ENCODE data around the gene HOXA9. TPM values are rescaled to one million over a fixed set of nuclear protein-coding genes. Genes with fewer than 3 reads are reported as not detected.

HOXA9 gene
- total and polyA plus RNA-seq, 2 experiments from 2014 or later, result 3.6 to 4.4 TPM

GRCh38 chr7:27199849-27200760 is 34.8 kb upstream of the HOXA9 start, which contains the start of gene HOXA13:
TSS of gene HOXA13 (minus strand) at chr7:27200091. CDS start at chr7:27200077, 14 bp downstream.
- Histone ChIP-seq H2AFZ (no peak within 1 kb of the TSS), H3K27me3 (peaks cover 80% of the 10 kb centered on the region), H3K9me3 (ENCODE audit: low read depth) (no peaks in the 10 kb centered on the region), H3K9me2 (replicated peaks; ENCODE audit: insufficient read depth) (no peaks in the 10 kb centered on the region), H4K20me1 (ENCODE audit: insufficient read depth, poor library complexity, severe bottlenecking) (peaks cover 27% of the 10 kb centered on the region), H3K27ac (peak within 1 kb of the TSS; percentile 82), H3K4me1 (ENCODE audit: insufficient read depth) (peaks cover under 1% of the 10 kb centered on the region), H3K4me3 (peak within 1 kb of the TSS; percentile 59), H3K79me2 (peaks cover 80% of the 10 kb centered on the region), H3K4me2 (peak within 1 kb of the TSS; percentile 96), H3K36me3 (replicated peaks; ENCODE audit: insufficient read depth, low read depth) (no peaks in the 10 kb centered on the region)
- 1% methylated on average over 66 of the region's 99 CpGs for WGBS (ENCODE audit: low lambda C conversion rate, missing lambda C conversion rate)
- TF ChIP-seq EZH2 (IDR thresholded peaks at IDR 0.05; ENCODE audit: borderline replicate concordance) (peak; percentile 75), EZH2phosphoT487 (IDR thresholded peaks at IDR 0.05; ENCODE audit: low read depth, severe bottlenecking, unreplicated experiment) (no peak)
- TF ChIP-seq, protein P1, sequence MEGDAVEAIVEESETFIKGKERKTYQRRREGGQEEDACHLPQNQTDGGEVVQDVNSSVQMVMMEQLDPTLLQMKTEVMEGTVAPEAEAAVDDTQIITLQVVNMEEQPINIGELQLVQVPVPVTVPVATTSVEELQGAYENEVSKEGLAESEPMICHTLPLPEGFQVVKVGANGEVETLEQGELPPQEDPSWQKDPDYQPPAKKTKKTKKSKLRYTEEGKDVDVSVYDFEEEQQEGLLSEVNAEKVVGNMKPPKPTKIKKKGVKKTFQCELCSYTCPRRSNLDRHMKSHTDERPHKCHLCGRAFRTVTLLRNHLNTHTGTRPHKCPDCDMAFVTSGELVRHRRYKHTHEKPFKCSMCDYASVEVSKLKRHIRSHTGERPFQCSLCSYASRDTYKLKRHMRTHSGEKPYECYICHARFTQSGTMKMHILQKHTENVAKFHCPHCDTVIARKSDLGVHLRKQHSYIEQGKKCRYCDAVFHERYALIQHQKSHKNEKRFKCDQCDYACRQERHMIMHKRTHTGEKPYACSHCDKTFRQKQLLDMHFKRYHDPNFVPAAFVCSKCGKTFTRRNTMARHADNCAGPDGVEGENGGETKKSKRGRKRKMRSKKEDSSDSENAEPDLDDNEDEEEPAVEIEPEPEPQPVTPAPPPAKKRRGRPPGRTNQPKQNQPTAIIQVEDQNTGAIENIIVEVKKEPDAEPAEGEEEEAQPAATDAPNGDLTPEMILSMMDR (IDR thresholded peaks at IDR 0.05; ENCODE audit: poor library complexity), result no peak
- peak; percentile 89 for DNase-seq (ENCODE audit: low spot score)

DNA sequence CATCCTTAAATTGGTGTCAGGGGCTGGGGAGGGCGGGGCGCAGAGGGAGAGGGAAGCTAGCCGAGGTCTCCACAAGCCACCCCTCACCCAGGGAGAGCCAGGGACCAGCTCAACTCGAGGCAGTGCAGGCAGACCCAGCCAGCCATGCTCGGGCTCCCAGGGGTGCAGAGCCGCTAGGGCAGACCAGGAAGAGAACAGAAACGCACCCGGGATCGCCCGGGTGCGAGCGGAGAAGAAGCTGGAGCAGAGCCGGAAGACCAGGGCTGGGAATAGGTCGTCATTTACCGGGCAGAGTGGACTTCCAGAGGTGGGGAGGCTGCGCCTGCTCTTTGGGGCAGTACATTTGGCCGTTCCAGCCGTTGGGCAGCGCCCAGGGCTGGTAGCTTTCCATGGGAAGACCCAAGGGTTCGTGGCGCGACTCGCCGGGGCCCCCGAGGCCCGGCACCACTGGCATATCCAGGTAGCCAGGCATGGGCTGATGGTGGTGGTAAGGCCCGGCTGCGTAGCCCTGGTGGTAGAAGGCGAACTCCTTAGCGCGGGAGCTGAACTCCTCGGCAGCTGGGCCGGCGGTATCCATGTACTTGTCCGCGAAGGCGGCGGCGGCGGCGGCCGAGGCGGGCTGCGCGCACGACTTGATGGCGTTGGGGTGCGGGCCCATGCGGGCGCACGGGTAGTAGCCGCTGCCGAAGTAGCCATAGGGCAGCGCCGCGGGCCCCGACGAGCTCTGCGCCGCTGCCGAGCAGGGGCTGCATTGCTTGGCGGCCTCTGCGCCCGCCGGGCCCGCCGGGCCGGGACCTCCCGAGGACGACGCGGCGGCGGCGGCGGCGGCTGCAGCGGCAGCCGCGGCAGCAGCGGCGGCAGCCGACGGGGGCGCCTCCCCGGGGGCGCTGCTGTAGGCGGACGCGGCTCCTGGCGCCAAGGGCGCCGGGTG is 33.8 kb upstream of the HOXA9 start:
- TF ChIP-seq EZH2phosphoT487 (IDR thresholded peaks at IDR 0.05; ENCODE audit: low read depth, severe bottlenecking, unreplicated experiment) (no peak), EZH2 (IDR thresholded peaks at IDR 0.05; ENCODE audit: borderline replicate concordance) (peak; percentile 63)
- TF ChIP-seq, protein P1 (IDR thresholded peaks at IDR 0.05; ENCODE audit: poor library complexity), result no peak
- H3K27me3 ChIP-seq, result peaks cover 80% of the 10 kb centered on the region
- H3K4me2 ChIP-seq, result peak overlapping the region; percentile 96

GRCh38 chr7:27198138-27198841 is 33.0 kb upstream of the HOXA9 start:
- H3K27me3 ChIP-seq, result peaks cover 80% of the 10 kb centered on the region
- H3K27ac ChIP-seq, result peak overlapping the region; percentile 36
- WGBS (ENCODE audit: low lambda C conversion rate, missing lambda C conversion rate), result 11% methylated on average over 29 of the region's 29 CpGs
- DNase-seq (ENCODE audit: low spot score), result no peak
- no peaks in the 10 kb centered on the region for H3K36me3 ChIP-seq (replicated peaks; ENCODE audit: insufficient read depth, low read depth)
- peak overlapping the region; percentile 96 for H3K4me2 ChIP-seq
- peaks cover 36% of the 10 kb centered on the region for H4K20me1 ChIP-seq (ENCODE audit: insufficient read depth, poor library complexity, severe bottlenecking)
- H3K4me1 ChIP-seq (ENCODE audit: insufficient read depth), result no peaks in the 10 kb centered on the region
- peak overlapping the region; percentile 25 for H3K4me3 ChIP-seq
- H3K9me2 ChIP-seq (replicated peaks; ENCODE audit: insufficient read depth), result no peaks in the 10 kb centered on the region
- H3K9me3 ChIP-seq (ENCODE audit: low read depth), result no peaks in the 10 kb centered on the region
- H3K79me2 ChIP-seq, result peaks cover 84% of the 10 kb centered on the region
- TF ChIP-seq, protein P1 (IDR thresholded peaks at IDR 0.05; ENCODE audit: poor library complexity), result no peak
- TF ChIP-seq EZH2phosphoT487 (IDR thresholded peaks at IDR 0.05; ENCODE audit: low read depth, severe bottlenecking, unreplicated experiment) (no peak), EZH2 (IDR thresholded peaks at IDR 0.05; ENCODE audit: borderline replicate concordance) (peak; percentile 85)
- H2AFZ ChIP-seq, result no peak overlapping the region

More for the DNA sequence above, 33.8 kb upstream of the HOXA9 start:
- no peaks in the 10 kb centered on the region for H3K36me3 ChIP-seq (replicated peaks; ENCODE audit: insufficient read depth, low read depth)
- WGBS (ENCODE audit: low lambda C conversion rate, missing lambda C conversion rate), result 4% methylated on average over 69 of the region's 93 CpGs
- peak overlapping the region; percentile 36 for H3K27ac ChIP-seq
- no peak for DNase-seq (ENCODE audit: low spot score)
- no peaks in the 10 kb centered on the region for H3K9me2 ChIP-seq (replicated peaks; ENCODE audit: insufficient read depth)
- peaks cover 80% of the 10 kb centered on the region for H3K79me2 ChIP-seq
- H3K4me3 ChIP-seq, result peak overlapping the region; percentile 25
- no peak overlapping the region for H2AFZ ChIP-seq
- H3K9me3 ChIP-seq (ENCODE audit: low read depth), result no peaks in the 10 kb centered on the region
- H4K20me1 ChIP-seq (ENCODE audit: insufficient read depth, poor library complexity, severe bottlenecking), result peaks cover 36% of the 10 kb centered on the region
- H3K4me1 ChIP-seq (ENCODE audit: insufficient read depth), result no peaks in the 10 kb centered on the region

All from hepatocyte (in vitro differentiated cells).